ENCODE data around the gene SLC38A8.

GRCh38 chr16:84024854-84025253 lies 17.7 kb downstream of the SLC38A8 start:
- no peak for TF ChIP-seq CTCF (IDR thresholded peaks at IDR 0.05)
- no peak for TF ChIP-seq POLR2A (IDR thresholded peaks at IDR 0.05)

All from Peyer's patch (tissue), 4 donors.